IMR-90 (cell line): Measurements from ENCODE around the gene TRAF3. TPM values are rescaled to one million over a fixed set of nuclear protein-coding genes. Genes with fewer than 3 reads are reported as not detected.

ENCODE experiments used
- ATAC-seq: fragments of 200-7000 bp; cut with Tn5 transposase; 2 replicates; pipeline ENCODE4 v1.9.1; 2020; ENCODE audit warnings: low read depth, mild to moderate bottlenecking, moderate library complexity
- BruUV-seq: library from RNA; stranded (reverse); fragments of 400-500 nt; replicated peaks from 2 replicates; lab custom pipeline; 2021; lab: Mats Ljungman, UMichigan
- CTCF ChIA-PET: fragments of 300-600 bp; formaldehyde crosslinking; extraction: SDS; loops from one replicate; lab custom pipeline; 2021; ENCODE audit warnings: antibody characterized with exemption; lab: Yijun Ruan, JAX
- POLR2A ChIA-PET: fragments of 300-600 bp; sonication (Branson Sonifier 250); formaldehyde crosslinking; loops from one replicate; lab custom pipeline; 2022; ENCODE audit warnings: antibody characterized with exemption; ENCODE audit not compliant: unreplicated experiment; lab: Charles Lee
- DNase-seq: peaks from one replicate; pipeline ENCODE4 v3.0.0; 2013
- H2AFZ ChIP-seq: replicated peaks from 2 replicates; pipeline ENCODE3; 2013; ENCODE audit warnings: low read length, mild to moderate bottlenecking; ENCODE audit not compliant: poor library complexity
- H2AK5ac ChIP-seq: 2 replicates; pipeline ENCODE4 v1.6.1; 2013; ENCODE audit warnings: low read depth, low read length, inconsistent platforms
- H2AK9ac ChIP-seq: replicated peaks from 2 replicates; pipeline ENCODE3; 2013; ENCODE audit warnings: mild to moderate bottlenecking, low read depth, low read length, moderate library complexity; ENCODE audit not compliant: poor library complexity
- H2BK120ac ChIP-seq: 2 replicates; pipeline ENCODE4 v1.6.1; 2013; ENCODE audit warnings: low read depth, low read length, inconsistent platforms
- H2BK15ac ChIP-seq: 3 replicates; pipeline ENCODE4 v1.6.1; 2013; ENCODE audit warnings: low read depth, low read length, inconsistent platforms
- H2BK20ac ChIP-seq: 2 replicates; pipeline ENCODE4 v1.6.1; 2013; ENCODE audit warnings: low read depth, mild to moderate bottlenecking, inconsistent platforms, low read length, moderate library complexity
- H2BK5ac ChIP-seq: 2 replicates; pipeline ENCODE4 v1.6.1; 2013; ENCODE audit warnings: mild to moderate bottlenecking, low read depth, low read length, inconsistent platforms; ENCODE audit not compliant: poor library complexity, severe bottlenecking
- H3K14ac ChIP-seq: replicated peaks from 2 replicates; pipeline ENCODE4 v1.6.1; 2013; ENCODE audit warnings: low read depth, low read length, inconsistent platforms
- H3K18ac ChIP-seq: 2 replicates; pipeline ENCODE4 v1.6.1; 2013; ENCODE audit warnings: low read depth, low read length, control low read depth
- H3K23ac ChIP-seq: 2 replicates; pipeline ENCODE4 v1.6.1; 2013; ENCODE audit warnings: low read depth, low read length, inconsistent platforms
- H3K27ac ChIP-seq: 2 replicates; pipeline ENCODE4 v1.5.1; 2013; ENCODE audit warnings: mild to moderate bottlenecking, control low read depth, low read length; ENCODE audit not compliant: insufficient read depth
- H3K27me3 ChIP-seq: 2 replicates; pipeline ENCODE4 v1.6.1; 2013; ENCODE audit warnings: low read length; ENCODE audit not compliant: control insufficient read depth, insufficient read depth
- H3K36me3 ChIP-seq: 2 replicates; pipeline ENCODE4 v1.6.1; 2013; ENCODE audit warnings: low read length, mixed read lengths; ENCODE audit not compliant: control insufficient read depth, insufficient read depth
- H3K4ac ChIP-seq: 2 replicates; pipeline ENCODE4 v1.6.1; 2013; ENCODE audit warnings: low read depth, low read length, inconsistent platforms
- H3K4me1 ChIP-seq: 2 replicates; pipeline ENCODE4 v1.6.1; 2013; ENCODE audit warnings: low read length, mixed read lengths; ENCODE audit not compliant: control insufficient read depth, insufficient read depth
- H3K4me2 ChIP-seq: 2 replicates; pipeline ENCODE4 v1.6.1; 2013; ENCODE audit warnings: low read depth, mild to moderate bottlenecking, control low read depth, low read length, moderate library complexity
- H3K4me3 ChIP-seq: 2 replicates; pipeline ENCODE4 v1.5.1; 2013; ENCODE audit warnings: low read depth, mild to moderate bottlenecking, control low read depth, low read length, moderate library complexity; ENCODE audit not compliant: insufficient read depth
- H3K56ac ChIP-seq: 2 replicates; pipeline ENCODE4 v1.6.1; 2013; ENCODE audit warnings: low read length, inconsistent platforms; ENCODE audit not compliant: insufficient read depth; ENCODE audit errors: extremely low read depth
- H3K79me1 ChIP-seq, 2 experiments: 2 replicates each; pipeline ENCODE4 v1.6.1; 2013; ENCODE audit warnings: low read length in 2 of 2, inconsistent platforms in 1 of 2, low read depth in 1 of 2
- H3K9ac ChIP-seq: 2 replicates; pipeline ENCODE4 v1.6.1; 2013; ENCODE audit warnings: low read depth, low read length, control low read depth
- H3K9me1 ChIP-seq: 2 replicates; pipeline ENCODE4 v1.6.1; 2013; ENCODE audit warnings: low read length, inconsistent platforms; ENCODE audit not compliant: insufficient read depth
- H3K9me3 ChIP-seq: 2 replicates; pipeline ENCODE4 v1.6.1; 2013; ENCODE audit warnings: low read length; ENCODE audit not compliant: control insufficient read depth, insufficient read depth
- H4K20me1 ChIP-seq: 2 replicates; pipeline ENCODE4 v1.6.1; 2013; ENCODE audit warnings: low read length, inconsistent platforms; ENCODE audit not compliant: insufficient read depth
- H4K5ac ChIP-seq: 2 replicates; pipeline ENCODE4 v1.6.1; 2013; ENCODE audit warnings: mild to moderate bottlenecking, low read depth, low read length, control low read depth
- H4K8ac ChIP-seq, 2 experiments: 2 replicates each; pipeline ENCODE4 v1.6.1; 2013; ENCODE audit warnings: low read depth in 2 of 2, low read length in 2 of 2, control low read depth in 1 of 2, inconsistent platforms in 1 of 2
- H4K91ac ChIP-seq: 2 replicates; pipeline ENCODE4 v1.6.1; 2013; ENCODE audit warnings: low read depth, low read length, inconsistent platforms; ENCODE audit not compliant: insufficient read depth
- RCOR1 ChIP-seq: IDR thresholded peaks from 2 replicates; pipeline ENCODE4 v1.6.1; 2012; ENCODE audit warnings: mild to moderate bottlenecking, low read length, improper control_type of control experiment; ENCODE audit not compliant: insufficient replicate concordance
- WGBS, 2 experiments: methylation state at CpG; one replicate each; pipeline versions ENCODE4 v1.1.5 to v1.1.7; 2013; ENCODE audit warnings: missing lambda C conversion rate in 2 of 2; ENCODE audit not compliant: insufficient read length in 1 of 2; ENCODE audit errors: extremely low coverage in 2 of 2; 5-methylcytosine and 5-hydroxymethylcytosine counted together
- dilution Hi-C: fragments of 300-500 bp; cut with HindIII; formaldehyde crosslinking; loops from one replicate; pipeline ENCODE4 v1.14.3; 2018; ENCODE audit warnings: low sequenced_read_pairs; ENCODE audit not compliant: unreplicated experiment
- in situ Hi-C: fragments of 300-500 bp; cut with MboI; formaldehyde crosslinking; loops from 3 replicates; pipeline ENCODE4 v1.14.3; 2019; ENCODE audit warnings: low sequenced_read_pairs, inconsistent platforms, mixed read lengths
- intact Hi-C: fragments of 100-400 bp; cut with micrococcal nuclease; formaldehyde crosslinking; loops from 2 replicates; pipeline ENCODE4 v1.10.0; 2022
- polyA plus RNA-seq, 3 experiments: library from polyadenylated mRNA; depleted of rRNA; stranded (reverse); fragments of >200 nt; gene quantifications; 2 replicates each; pipeline ENCODE4 v1.2.3, GENCODE V29; 2012; ENCODE audit warnings: low replicate concordance in 1 of 3
- total RNA-seq: library from RNA; depleted of rRNA; stranded (reverse); fragments of >200 nt; gene quantifications from 2 replicates; pipeline ENCODE4 v1.2.3, GENCODE V29; 2012

TRAF3 gene
- total and polyA plus RNA-seq, 2 of the 4 experiments (the other 2 are of a cell fraction) = 21.2 to 25.3 TPM

- no peak overlapping the region for H4K91ac ChIP-seq
- H4K5ac ChIP-seq = no peak overlapping the region
- no peak overlapping the region for H3K4me2 ChIP-seq
- no peak overlapping the region for H2BK15ac ChIP-seq
- ChIA-PET CTCF (no interaction called here), POLR2A (interaction anchor here (0.6 kb wide), 1 partner anchor 76 kb away, joined by 5 read pairs; no protein-coding TSS in a partner anchor)
- dilution Hi-C loops = no loop called here
- no peaks in the 10 kb centered on the region for H3K9me3 ChIP-seq
- ATAC-seq (no peak), DNase-seq (no peak)
- no peak overlapping the region for H2BK5ac ChIP-seq
- no peaks in the 10 kb centered on the region; the same call in 1 of the 2 replicates for H4K20me1 ChIP-seq
- H3K14ac ChIP-seq = no peak overlapping the region
- H3K27me3 ChIP-seq = no peaks in the 10 kb centered on the region
- no peaks in the 10 kb centered on the region for H3K4me1 ChIP-seq
- intact Hi-C loops = no loop called here
- no peak overlapping the region for H3K18ac ChIP-seq
- 91% methylated on average over 4 of the region's 15 CpGs; no CpG with 5 or more reads in 1 of the 2 experiments for WGBS, 2 experiments
- H2AK5ac ChIP-seq = no peak overlapping the region
- H2BK120ac ChIP-seq = no peak overlapping the region
- peaks cover 3% of the 10 kb centered on the region; the same call in 1 of the 2 replicates for H3K9me1 ChIP-seq
- H3K56ac ChIP-seq = no peak overlapping the region
- H2AK9ac ChIP-seq = no peak overlapping the region
- H3K27ac ChIP-seq = no peak overlapping the region
- H4K8ac ChIP-seq = no peak overlapping the region
- peaks cover 0 to 4% of the 10 kb centered on the region in 2 experiments; a peak in 1 of 4 replicates for H3K79me1 ChIP-seq
- in situ Hi-C loops = no loop called here
- H2AFZ ChIP-seq = no peak overlapping the region
- H3K23ac ChIP-seq = no peak overlapping the region
- no peak for TF ChIP-seq RCOR1
- no peak overlapping the region for H3K4ac ChIP-seq
- no peak overlapping the region for H3K4me3 ChIP-seq
- BruUV-seq = no TSS peak
- H2BK20ac ChIP-seq = no peak overlapping the region
- peaks cover 22% of the 10 kb centered on the region for H3K36me3 ChIP-seq
- no peak overlapping the region for H3K9ac ChIP-seq
Measured at GRCh38 chr14:102731101-102731870, 46.0 kb upstream of the TRAF3 start.
